Tongue (tissue), 2 donors: ENCODE data around the gene HIP1R. TPM values are rescaled to one million over a fixed set of nuclear protein-coding genes. Genes with fewer than 3 reads are reported as not detected.

Experiments used
- DNase-seq: peaks from one replicate; pipeline ENCODE4 v3.0.0-alpha.2; 2015
- total RNA-seq: library from RNA; depleted of rRNA; stranded (reverse); fragments of >200 nt; gene quantifications from one replicate; pipeline ENCODE4 v1.2.3, GENCODE V29; 2014

HIP1R gene
- total RNA-seq, 1 donor from 2014 or later: 14.1 TPM

DNA sequence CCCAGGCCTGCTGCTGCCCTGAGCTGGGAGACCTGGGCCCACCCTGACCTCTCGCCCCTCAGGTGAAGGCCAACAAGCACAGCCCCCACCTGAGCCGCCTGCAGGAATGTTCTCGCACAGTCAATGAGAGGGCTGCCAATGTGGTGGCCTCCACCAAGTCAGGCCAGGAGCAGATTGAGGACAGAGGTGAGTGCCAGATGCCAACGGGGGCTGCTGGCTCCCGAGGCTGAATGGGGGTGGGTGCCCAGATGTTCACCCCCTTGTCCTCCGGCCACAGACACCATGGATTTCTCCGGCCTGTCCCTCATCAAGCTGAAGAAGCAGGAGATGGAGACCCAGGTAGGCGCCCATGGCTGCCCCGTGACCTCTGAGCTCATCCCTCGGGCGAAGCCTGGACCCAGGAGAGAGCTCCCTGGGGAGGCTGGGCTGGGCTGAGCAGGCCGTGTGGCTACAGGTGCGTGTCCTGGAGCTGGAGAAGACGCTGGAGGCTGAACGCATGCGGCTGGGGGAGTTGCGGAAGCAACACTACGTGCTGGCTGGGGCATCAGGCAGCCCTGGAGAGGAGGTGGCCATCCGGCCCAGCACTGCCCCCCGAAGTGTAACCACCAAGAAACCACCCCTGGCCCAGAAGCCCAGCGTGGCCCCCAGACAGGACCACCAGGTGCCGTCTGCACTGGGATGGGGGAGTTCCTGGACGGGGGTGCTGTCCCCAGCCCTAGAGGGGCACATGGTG is 25.8 kb downstream of the HIP1R start:
- no peak for DNase-seq

DNA sequence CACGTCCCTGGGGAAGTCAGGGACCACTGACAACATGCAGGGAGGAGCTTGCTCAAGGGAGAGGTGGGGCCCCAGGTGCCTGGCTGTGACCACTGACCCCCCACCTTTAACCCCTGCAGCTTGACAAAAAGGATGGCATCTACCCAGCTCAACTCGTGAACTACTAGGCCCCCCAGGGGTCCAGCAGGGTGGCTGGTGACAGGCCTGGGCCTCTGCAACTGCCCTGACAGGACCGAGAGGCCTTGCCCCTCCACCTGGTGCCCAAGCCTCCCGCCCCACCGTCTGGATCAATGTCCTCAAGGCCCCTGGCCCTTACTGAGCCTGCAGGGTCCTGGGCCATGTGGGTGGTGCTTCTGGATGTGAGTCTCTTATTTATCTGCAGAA is 26.3 kb downstream of the HIP1R start:
- DNase-seq: no peak

DNA sequence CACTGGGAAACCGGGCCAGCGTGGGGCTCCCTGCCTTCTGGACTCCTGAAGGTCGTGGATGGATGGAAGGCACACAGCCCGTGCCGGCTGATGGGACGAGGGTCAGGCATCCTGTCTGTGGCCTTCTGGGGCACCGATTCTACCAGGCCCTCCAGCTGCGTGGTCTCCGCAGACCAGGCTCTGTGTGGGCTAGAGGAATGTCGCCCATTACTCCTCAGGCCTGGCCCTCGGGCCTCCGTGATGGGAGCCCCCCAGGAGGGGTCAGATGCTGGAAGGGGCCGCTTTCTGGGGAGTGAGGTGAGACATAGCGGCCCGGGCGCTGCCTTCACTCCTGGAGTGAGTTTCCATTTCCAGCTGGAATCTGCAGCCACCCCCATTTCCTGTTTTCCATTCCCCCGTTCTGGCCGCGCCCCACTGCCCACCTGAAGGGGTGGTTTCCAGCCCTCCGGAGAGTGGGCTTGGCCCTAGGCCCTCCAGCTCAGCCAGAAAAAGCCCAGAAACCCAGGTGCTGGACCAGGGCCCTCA is 26.9 kb downstream of the HIP1R start:
- no peak for DNase-seq

DNA sequence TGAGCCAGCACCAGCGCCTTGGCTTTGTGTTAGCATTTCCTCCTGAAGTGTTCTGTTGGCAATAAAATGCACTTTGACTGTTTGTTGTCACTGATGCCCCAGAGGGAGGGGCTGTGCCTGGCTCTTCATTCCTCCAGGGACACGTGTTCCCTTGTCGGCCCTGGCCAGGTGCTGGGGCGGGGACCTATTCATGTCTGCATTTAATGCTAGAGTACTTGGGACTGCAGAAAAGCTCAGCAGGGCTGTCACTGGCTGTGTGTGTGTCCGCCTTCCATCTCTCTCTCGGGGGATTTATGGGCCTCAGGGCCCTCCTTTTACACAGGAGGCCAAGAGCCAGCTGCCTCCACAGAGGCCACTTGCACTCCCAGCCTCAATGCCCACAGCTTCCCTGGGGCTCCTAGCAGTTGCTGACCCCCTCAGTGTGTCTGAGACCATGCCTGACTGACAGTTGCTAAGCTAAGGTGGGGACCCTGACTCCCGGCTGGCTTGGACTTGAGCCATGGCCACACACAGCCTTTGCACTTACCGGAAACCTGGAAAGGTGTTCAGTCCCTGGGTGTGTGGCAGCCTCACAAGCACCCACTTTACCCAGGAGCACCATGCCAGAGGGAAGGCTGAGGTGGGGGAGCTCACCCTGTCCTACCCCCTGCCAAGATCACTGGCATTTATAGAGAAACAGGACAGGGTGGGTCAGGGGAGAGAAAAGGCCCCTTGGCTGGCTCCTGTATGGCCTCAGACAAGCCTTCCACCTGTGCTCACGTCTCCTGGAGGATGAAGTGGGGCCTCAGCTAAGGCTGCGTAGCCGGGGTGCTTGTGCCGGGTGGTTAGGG is 27.8 kb downstream of the HIP1R start:
- DNase-seq: peak; percentile 61

DNA sequence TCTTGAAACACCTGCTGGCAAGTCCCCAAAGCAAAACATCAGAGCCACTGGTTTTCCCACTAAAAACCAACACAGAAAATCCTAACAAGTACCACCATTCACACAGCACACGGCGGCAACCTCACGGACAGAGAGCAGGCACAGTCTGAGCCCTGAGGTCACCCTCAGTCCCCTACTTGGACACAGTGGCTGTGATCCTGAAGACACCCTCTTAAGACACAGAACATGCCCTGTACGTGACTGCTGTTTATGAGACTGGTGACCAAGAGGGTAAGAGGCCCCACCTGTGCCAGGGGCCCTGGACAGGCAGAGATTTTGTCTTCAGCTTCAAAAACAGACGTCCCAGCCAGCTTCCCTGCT is 29.6 kb downstream of the HIP1R start:
- DNase-seq: no peak

DNA sequence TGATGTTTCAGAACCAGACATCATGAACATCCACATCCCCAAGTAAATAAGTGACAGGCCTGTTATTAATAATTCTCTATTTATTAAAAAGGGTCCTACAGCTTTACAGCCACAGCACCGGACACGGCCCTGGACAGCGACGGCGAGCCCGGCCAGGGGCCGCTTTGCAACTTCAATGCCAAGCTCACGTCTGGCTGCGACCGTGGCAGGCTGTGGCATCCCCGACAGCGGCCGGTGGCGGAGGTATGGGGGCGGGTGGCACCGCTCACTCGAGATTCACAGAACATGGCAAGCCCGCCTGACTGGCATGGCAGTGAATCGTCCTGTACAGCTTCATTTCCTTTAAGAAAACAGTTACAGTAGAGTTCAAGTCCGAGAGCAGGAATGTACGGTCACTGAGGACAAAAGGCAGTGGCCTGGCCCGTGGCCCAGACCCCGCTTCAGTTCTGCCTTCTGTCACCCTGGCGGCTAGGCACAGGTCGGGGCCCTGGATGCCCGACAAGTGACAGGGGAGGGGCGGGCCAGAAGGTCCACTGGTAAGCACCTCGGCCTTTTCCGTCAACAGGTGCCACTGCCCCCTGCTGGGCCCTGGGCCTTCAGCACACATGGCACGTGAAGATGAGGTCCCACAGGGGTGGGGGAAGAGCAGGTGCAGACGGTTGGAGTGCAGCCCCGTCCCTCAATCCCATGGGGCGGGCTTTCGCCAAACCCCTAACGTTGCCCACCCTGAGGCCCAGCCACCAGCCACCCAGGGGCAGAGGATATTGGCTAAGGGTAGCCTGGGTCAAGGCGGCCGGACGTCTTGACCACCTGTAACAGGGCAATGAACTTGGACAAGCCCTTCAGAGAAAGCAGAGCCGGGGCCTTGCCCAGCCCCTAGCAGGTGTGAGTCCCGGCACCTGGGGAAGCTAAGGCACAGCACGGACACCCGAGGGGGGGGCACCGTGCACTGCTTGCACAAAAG is 30.3 kb downstream of the HIP1R start:
- DNase-seq: no peak

DNA sequence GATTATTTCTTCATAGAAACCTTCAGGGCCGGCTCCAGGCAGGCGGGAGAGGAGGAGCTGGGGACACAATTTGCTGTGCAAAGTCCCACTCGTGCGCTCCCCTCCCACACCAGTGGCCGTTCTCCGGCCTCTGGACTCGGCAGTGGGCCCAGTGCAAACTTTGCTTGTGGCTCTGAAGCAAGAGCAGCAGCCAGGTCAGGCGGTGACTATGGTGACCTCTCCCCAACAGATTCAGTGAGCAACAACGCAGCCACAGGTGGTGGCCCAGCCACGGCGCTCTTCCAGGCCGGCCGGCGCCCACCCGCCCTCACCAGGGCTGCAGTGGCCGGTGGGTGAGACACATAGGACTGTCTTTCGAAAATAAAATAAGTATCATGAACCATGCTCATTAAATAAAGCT is 31.1 kb downstream of the HIP1R start:
- no peak for DNase-seq

DNA sequence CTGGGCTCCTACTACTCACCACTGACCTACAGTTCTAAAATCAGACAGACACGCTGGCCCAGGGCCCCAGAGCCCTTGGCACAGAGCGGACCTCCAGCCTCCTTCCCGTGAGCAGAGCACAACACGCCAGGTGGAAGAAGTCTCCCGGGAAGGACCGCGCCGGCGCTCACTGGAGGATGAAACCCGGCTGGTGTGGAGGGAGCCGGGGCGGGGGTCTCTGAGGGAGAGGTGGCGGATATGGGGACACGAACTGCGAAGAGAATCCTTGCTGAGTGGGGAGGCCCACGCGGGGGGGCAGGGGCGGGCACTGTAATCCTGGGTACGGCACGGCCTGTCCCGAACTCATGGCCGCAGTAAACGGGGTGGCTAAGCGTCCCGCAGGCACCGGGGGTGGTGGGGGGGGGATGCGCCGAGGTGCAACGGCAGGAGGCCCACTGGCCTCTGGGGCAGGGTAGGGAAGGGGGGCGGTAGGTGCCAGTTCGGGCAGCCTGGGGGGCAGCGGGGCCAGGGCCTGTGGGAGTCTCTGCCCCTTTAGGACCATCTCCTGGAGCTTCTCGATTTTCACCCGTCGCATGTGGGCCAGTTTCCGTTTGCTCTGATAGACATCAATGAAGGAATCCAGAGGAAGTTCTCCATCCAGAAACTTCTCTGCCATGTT is 31.8 kb downstream of the HIP1R start:
- DNase-seq: no peak

DNA sequence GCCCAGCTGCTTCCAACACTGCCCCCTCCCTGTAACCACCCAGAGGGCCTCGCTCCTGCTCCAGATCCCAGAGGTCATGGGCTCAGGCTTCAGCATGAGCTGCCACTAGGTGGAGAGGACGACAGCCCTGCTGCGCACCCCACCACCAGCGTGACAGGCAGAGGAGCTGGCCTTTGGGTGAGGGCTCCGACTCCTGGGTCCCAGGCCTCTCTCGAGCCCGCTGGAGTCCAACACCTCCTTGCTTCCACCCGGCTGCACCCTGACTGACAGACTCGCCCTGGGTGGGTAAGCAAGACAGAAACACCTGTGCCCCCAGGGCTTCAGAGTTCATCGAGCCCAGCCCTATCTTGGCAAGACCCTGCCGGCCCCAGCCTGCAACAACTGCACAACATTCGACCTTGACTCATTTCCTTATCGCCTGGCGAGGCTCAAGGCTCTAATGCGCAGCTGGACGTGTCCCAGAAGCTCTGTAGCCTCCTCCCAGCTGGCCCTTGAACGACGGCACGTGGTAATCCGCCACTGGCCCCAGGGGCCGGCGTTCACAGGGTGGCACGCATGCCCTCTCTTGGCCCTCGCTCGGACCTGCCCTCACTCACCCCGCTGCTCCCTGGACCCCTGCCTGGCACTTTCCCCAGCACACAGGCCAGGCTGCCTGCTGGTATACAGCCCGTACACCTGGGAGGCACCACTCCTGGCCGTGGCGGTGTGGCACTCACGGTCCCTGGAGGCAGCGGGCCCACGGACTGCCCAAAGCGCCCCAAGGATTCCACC is 32.6 kb downstream of the HIP1R start:
- peak; percentile 65 for DNase-seq

DNA sequence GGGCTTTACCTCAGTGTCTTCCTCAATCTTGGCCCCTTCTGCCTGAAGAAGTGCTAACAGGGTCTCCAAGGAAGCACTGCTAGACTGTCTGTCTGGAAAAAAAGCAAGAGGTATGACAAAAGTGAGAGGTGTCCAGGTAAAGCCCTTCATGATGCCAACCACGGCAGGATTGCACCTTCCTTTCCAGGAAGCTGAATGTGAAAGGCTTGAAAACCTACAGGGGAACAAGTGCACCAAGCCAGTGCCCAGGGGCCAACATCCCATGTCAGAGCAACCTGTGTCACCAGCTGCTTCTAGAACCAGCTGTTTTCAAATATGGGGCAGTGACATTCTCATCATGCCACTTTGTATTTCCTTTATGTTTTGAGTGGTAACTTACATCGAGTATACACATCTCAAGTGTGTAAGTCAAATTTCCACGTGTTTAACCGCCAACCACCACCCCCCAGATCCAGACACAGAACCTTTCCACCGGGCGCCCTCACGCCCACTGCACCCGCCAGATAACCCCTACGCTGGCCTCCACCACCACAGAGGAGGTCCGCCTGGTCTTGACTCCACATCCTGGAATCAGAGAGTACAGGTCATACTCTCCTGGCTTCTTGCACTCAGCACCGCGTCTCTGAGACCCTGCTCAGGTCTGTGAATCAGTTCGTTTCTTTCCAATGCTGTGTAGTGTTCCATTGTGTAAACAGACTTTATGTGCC is 33.4 kb downstream of the HIP1R start:
- no peak for DNase-seq

DNA sequence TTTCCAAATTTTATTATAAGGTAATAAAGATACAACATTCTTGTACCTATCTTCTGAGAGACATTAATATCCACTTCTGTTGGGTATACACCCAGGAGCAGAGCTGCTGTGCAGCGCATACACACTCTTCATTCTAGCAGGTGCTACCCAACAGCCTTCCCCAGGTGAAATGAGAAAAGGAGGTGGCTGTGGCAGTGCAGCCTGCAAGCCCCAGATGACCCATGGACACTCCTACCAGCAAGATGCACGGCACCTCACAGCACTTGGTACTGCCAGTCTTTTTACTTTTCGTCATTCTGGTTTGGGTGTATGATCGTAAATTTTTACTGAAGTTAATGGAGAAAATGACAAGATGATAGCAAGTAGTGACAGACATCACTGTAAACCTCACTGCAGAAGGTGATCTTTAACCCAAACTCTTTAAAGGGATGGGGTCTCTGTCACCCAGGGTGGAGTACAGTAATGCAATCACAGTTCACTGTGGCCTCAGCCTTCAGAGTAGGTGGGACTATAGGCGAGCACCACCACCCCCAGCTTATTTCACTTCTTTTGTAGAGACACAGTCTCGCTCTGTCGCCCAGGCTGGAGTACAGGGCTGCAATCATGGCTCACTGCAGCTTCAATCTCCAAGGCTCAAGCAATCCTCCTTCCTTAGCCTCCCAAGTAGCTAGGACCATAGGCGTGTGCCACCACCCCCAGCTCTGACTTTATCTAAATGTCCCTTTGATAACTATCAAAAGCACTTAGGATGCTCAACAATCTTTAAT is 34.1 kb downstream of the HIP1R start:
- DNase-seq: no peak

DNA sequence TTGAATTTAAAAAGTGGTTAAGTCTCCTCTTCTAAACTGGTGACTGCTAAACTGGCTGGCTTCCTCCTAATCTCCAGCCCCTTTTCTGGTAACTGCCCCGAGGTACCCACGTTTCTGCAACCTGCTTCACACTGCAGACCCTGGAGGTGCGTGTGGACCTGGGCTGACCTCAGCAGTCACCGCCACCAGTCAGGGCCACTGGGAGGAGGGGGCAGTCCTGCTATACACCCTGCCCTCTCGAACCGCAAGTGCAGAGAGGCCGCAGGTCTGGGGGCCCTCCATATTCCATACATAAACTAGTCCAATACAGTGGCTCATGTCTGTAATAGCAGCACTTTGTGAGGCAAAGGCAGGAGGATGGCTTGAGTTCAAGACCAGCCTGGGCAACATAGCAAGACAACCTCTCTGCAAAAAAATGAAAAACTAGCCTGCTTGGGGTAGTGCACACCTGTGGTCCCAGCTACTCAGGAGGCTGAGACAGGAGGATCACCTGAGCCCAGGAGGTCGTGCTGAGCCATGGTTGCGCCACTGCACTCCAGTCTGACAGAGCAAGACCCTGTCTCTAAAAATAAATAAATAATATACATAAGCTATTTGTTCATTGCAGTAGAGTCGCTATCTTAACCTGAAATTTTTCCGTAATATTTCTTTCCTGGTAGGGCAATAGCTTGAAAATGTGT is 35.0 kb downstream of the HIP1R start:
- no peak for DNase-seq

DNA sequence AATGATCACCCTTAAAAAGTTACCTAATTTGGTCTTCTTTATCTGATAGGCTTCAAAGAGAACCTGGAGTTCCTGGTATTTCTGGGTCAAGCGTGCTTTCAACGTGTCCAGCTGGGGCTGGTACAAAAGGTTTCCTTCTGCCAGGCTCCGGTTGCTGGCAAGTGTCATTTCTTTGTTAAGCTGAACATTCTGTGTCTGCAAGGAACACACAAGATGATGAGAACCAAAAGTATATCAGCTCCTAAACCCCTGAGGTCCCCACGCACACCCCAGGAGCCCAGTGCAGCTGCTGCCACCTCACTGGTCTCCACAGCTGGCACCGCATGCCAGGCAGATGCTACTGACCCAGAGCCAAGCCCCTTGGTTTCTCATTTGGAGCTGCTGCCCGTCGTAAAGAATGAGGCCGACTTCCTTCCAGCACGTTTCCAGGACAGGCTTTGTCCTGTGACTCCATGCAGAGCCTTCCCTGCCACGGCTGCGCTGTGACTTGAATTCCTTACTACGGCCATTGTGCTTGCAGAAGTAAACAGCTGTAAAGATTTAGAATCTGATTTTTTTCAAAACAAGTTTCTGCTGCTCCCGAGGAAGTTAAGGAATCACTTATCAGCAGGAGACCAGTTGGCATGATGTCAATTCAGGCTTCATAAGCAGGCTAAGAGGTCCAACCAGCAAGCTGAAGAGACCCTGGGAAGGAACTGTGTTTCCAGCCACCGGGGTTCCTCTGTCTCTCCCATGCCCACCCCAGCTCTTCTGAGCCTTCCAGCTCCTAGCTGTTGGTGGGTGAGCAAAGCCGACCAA is 35.8 kb downstream of the HIP1R start:
- peak; percentile 85 for DNase-seq

DNA sequence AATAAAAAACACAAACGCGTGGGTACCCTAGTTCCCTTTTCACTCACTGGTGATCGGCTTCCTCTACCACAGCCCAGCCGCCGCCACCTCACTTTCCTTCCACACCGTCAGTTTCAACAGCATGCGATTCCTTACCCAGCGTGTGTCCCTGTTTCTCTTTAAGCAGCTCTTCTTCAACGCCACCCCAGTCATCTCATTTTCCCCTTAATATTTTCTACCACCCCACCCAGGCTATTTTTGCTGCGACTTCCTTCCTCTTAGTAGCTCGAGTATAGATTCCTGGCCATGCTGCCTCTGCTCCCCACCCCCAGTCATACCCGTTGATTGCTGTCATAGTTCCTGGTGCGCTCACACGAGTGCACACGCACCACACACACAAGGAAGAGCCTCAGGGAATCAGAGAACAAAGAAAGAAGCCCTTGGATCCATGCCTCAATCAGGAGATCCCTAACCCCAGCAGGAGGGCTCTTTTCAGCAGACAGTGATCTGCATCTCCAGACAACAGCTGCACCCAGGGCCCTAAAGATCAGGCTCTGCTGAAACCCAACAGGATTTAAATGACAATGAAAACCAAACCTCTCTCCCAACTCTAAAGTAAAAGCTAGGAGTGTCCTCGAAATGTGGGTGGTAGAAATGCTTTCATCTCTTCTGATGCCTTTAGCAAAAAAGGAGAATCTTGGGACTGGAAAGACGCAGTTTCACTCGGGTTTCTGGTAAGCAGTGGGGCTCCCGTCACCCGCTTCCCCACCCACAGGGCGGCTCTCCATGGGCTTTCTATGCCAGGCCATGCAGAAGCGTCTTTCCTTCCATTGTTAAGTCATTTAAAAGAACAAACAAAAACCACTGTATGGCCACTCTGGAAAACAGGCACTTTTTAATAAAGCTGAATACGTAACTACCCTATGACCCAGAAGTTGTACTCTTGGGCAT is 36.9 kb downstream of the HIP1R start:
- peak; percentile 84 for DNase-seq

DNA sequence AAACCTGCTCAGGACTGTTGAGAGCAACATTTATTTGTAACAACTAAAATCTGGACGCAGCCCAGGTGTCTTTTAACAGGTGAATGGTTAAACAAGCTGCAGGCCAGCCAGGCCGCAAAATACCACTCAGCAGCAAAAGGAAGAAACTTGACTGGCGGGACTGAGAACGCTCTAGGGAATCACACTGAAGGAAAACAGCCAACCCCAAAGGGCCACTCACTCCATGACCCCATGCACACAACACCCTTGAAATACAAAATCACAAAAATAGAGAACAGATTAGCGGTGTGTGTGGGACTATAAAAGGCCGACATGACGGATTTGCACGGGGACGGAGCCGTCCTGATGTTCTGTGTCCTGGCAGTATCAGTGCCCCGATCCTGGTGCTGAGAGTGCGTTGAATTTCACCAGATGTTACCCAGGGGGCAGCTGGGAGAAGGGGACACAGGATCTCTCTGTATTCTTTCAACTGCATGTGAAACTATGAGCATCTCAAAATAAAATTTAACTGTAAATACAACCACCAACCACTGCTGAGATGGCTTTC is 37.6 kb downstream of the HIP1R start:
- peak; percentile 60 for DNase-seq

DNA sequence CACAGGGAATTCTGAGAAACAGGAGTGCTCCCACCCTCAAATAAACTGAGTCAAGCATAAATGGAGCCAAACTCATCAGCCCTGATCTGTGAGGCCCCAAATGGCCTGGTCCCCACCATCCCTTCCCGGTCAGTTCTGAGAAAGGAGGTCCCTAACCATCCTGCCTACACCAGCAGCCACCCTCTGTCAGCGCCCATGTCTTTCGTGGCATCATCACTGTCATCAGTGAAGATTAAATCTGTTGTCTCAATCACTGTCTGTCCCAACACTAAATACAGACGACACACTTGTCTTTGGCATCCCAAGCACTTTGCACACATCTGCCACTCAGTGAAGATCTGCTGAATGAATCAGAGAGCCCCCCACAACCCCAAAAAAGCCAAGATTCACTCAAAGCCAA is 38.3 kb downstream of the HIP1R start:
- no peak for DNase-seq

DNA sequence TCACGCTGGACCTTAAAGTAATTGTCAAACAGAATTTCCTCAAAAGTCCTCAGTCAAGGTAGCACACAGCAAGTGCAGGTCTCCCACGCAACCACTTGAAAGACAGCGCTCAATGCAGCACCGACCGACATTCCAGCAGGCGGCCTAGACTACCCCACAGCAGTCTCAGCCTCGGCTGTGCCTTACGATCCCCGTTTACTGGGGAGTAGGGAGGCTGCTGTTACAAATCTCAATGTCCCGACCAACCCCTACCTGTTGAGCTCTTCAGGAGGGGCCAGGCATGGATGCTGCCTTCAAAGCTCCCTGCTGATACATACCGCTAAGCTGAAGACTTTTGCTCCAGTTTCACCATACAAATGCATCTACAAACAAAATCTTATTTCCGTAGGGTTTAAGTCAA is 38.8 kb downstream of the HIP1R start:
- no peak for DNase-seq
